ENCODE measurements around the gene SLAMF9. TPM values are rescaled to one million over a fixed set of nuclear protein-coding genes. Genes with fewer than 3 reads are reported as not detected.

Gene SLAMF9
- total and polyA plus RNA-seq, 2 donors (not counting 3 experiments of a cell fraction or from before 2014, with no cell fraction given), result not detected

GRCh38 chr1:159933347-159933746 is 20.7 kb downstream of the SLAMF9 start:
- peaks cover 0 to 11% of the 10 kb centered on the region in 2 experiments for H3K27me3 ChIP-seq (ENCODE audit: control insufficient read depth in 2 of 2, insufficient read depth in 2 of 2, low read length in 2 of 2)
- no peak overlapping the region for H3K27ac ChIP-seq (ENCODE audit: insufficient read depth, low read depth, low read length)
- CTCF ChIA-PET, result interaction anchor here (1.0 to 13.3 kb wide), 2 partner anchors 12 to 72 kb away, joined by 4 to 169 read pairs; partner anchors contain the start of gene IGSF9
- H3K4me3 ChIP-seq (replicated peaks in 1 of 3; ENCODE audit: insufficient read depth in 1 of 3, low read depth in 1 of 3, low read length in 3 of 3), result no peak overlapping the region
- H3K36me3 ChIP-seq (ENCODE audit: control insufficient read depth in 2 of 2, extremely low read depth in 1 of 2, insufficient read depth in 2 of 2, low read length in 2 of 2), result no peaks in the 10 kb centered on the region
- intact Hi-C loops (cut with micrococcal nuclease), result loop anchor here (2.0 kb wide), 1 partner anchor 409 kb away; the partner anchor contains the start of genes COPA and NCSTN
- H3K9me1 ChIP-seq (replicated peaks; ENCODE audit: control insufficient read depth, extremely low read depth, insufficient read depth, low read length), result no peaks in the 10 kb centered on the region
- no TSS peak for BruUV-seq (replicated peaks)
- H4K20me1 ChIP-seq (replicated peaks; ENCODE audit: control insufficient read depth, extremely low read depth, insufficient read depth, low read length), result no peaks in the 10 kb centered on the region
- H3K4me1 ChIP-seq (ENCODE audit: control insufficient read depth, extremely low read depth, insufficient read depth, low read length), result no peaks in the 10 kb centered on the region
- POLR2A ChIA-PET, result no interaction called here
- H3K9ac ChIP-seq (replicated peaks; ENCODE audit: extremely low read depth, insufficient read depth, low read length), result no peak overlapping the region
- no peaks in the 10 kb centered on the region for H3K79me2 ChIP-seq (ENCODE audit: control insufficient read depth, insufficient read depth, low read length)
- no peak overlapping the region for H3K4me2 ChIP-seq (ENCODE audit: insufficient read depth, low read length)
- FAIRE-seq (no peak), DNase-seq (ENCODE audit: low read depth, low spot score) (no peak)
- no peak overlapping the region for H2AFZ ChIP-seq (ENCODE audit: low read depth, low read length)
- TF ChIP-seq MAX (IDR thresholded peaks at IDR 0.05; ENCODE audit: insufficient read depth, insufficient read length) (no peak), CTCF (IDR thresholded peaks at IDR 0.05; ENCODE audit: extremely low read depth in 1 of 2, insufficient read depth in 1 of 2, low read depth in 1 of 2, low read length in 2 of 2) (no peak), EZH2 (IDR thresholded peaks at IDR 0.05; ENCODE audit: borderline replicate concordance, low read depth, low read length, severe bottlenecking) (no peak), POLR2AphosphoS5 (IDR thresholded peaks at IDR 0.05; ENCODE audit: insufficient read depth, low read depth, low read length) (no peak), JUN (IDR thresholded peaks at IDR 0.05; ENCODE audit: borderline replicate concordance, insufficient read depth, insufficient read length, low read depth) (no peak), POLR2A (IDR thresholded peaks at IDR 0.05; ENCODE audit: low read depth, low read length) (no peak), GATA2 (IDR thresholded peaks at IDR 0.05; ENCODE audit: insufficient read depth, insufficient read length, low read depth, low read length) (no peak), FOS (IDR thresholded peaks at IDR 0.05; ENCODE audit: borderline replicate concordance, insufficient read depth, low read length) (no peak), MYC (IDR thresholded peaks at IDR 0.05; ENCODE audit: low read depth, low read length) (no peak)
- dilution Hi-C loops (cut with MboI; ENCODE audit: extremely low pct_ligation_motif_present, low sequenced_read_pairs), result no loop called here
- H3K9me3 ChIP-seq (replicated peaks; ENCODE audit: control insufficient read depth, insufficient read depth, low read length), result no peaks in the 10 kb centered on the region

Data from endothelial cell of umbilical vein (primary cell).